Measurements from ENCODE around the gene CHAF1B.

GRCh38 chr21:36337099-36337509, 48.1 kb upstream of the CHAF1B start:
- TF ChIP-seq POLR2A (IDR thresholded peaks at IDR 0.05): no peak
- TF ChIP-seq, protein P1, sequence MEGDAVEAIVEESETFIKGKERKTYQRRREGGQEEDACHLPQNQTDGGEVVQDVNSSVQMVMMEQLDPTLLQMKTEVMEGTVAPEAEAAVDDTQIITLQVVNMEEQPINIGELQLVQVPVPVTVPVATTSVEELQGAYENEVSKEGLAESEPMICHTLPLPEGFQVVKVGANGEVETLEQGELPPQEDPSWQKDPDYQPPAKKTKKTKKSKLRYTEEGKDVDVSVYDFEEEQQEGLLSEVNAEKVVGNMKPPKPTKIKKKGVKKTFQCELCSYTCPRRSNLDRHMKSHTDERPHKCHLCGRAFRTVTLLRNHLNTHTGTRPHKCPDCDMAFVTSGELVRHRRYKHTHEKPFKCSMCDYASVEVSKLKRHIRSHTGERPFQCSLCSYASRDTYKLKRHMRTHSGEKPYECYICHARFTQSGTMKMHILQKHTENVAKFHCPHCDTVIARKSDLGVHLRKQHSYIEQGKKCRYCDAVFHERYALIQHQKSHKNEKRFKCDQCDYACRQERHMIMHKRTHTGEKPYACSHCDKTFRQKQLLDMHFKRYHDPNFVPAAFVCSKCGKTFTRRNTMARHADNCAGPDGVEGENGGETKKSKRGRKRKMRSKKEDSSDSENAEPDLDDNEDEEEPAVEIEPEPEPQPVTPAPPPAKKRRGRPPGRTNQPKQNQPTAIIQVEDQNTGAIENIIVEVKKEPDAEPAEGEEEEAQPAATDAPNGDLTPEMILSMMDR (IDR thresholded peaks at IDR 0.05): no peak
- TF ChIP-seq POLR2AphosphoS5 (IDR thresholded peaks at IDR 0.05): no peak
- TF ChIP-seq EP300 (IDR thresholded peaks at IDR 0.05): no peak
